HG03378 (cell line): Measurements from ENCODE around the gene NCK1.

Experiments used
- ATAC-seq: cut with Tn5 transposase; IDR thresholded peaks from one replicate; pipeline ENCODE4 v1.9.1; 2021; ENCODE audit warnings: mild to moderate bottlenecking, moderate library complexity; ENCODE audit not compliant: unreplicated experiment

NCK1 gene

DNA sequence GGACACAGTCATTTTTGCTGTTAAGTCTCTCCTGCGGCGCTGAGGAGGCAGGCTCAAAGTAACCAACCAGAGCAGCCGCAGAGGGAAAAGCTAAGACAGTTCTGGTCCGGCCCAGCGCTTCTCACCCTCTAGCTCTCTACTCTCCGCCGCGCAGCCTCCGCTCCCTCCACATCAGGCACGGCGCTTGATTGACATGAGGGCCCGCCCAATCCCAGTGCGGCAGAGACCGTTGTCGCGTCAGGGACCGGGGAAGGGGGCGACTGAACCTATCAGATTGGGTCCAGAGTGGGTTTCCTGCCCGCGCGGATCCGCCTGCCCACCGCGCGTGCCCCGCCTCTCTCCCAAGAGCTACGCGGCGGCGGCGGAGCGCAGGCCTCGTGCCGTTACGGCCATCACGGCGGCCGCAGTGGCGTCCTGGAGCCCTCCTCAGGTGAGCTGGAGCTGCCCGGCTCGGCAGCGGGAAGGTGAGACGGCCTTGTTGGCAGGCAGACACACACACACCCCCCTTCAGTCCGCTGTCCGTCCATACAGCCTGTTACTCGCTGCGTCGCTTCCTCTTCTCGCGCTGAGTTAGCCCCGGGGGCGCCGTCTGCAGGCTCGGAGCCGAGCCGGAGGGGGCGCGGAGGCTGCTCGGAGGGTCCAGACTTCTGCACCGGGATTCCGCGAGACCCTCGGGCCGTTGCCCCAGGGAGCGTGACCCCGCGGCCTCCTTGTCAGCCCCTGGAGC lies at the start of gene NCK1:
TSS of gene NCK1 (plus strand) at position 319 of the 727 bp plus-strand sequence. CDS start 65,794 bp downstream, outside the sequence.
- ATAC-seq: peak; percentile 97

DNA sequence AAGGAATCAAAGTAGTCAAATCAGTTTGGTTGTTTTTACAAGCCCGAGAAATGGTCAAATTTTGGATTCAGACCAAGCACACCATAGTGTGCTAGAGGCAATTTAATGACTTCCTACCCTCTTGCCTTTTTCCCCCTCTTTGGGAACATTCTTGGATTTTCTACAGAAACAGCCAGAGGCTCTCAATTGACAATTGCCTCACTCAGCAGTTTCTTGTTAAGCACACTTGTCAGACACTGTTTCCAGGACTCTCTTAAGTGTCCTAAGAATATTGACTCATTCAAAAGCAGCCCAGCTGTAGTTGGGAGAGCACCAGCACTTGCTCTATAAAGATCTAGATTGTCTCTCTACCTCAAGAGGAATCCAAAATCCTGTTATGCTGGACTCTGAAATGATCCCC lies 44.6 kb upstream of the NCK1 start:
- ATAC-seq: no peak

DNA sequence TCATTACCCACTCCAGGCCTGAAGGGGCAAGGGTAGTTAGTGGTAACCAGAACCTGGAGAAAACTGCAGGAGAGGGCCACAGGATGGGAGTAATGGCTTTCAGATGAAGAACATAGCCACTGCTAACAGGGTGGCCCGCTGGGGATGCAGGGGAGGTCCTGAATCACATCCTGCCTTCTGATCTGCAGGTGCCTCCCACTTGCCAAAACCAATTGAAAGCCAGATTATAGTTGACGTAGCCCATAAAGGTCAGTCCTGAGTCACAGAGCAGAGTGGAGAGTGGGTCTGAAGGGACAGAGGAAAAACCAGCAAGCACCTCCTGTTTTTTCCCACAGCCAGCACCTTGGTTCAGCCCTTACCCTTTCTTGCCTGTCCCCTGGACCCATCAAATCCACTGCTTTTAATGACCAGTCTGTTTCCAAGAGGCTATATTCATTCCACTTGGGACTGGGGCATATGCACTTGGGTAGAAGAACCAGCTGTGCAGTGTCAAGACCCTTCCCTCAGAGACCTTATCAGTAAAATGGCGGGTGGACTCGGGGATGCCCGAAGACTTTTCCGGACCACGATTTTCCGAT lies 43.7 kb upstream of the NCK1 start:
- no peak for ATAC-seq

DNA sequence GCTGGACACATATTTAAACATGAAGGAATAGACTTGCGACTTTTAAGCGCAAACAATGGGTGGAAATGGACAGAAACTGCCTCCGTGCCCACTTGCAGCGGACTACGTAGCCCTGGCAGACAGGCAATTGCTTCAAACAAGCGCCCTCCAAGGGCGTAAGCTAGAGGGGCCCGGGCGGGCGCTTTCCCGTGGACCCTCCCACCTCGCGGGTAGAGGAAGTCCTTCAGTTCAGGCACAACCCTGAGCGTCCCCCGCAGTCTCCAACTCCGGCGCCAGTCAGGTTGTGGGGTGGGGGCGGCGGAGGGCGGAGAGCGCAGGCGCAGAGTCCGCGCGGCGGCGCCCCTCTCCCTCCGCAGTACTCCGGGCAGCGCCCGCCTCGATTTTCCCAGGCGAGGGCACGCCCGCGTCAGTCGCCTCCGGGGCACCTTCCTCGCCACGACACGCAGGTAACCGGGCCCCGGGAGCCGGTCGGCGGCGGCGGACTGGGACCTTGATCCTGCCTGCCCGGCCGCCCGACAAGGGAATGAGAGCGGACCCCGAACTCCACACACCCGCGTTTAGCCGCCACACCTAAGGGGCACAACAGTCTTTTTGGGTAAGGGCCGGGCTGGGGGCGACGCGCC lies 43.1 kb upstream of the NCK1 start, which contains the start of gene SLC35G2:
TSS of gene SLC35G2 (plus strand) at position 358 of the 623 bp plus-strand sequence. CDS start 35,335 bp downstream, outside the sequence.
- no peak for ATAC-seq

DNA sequence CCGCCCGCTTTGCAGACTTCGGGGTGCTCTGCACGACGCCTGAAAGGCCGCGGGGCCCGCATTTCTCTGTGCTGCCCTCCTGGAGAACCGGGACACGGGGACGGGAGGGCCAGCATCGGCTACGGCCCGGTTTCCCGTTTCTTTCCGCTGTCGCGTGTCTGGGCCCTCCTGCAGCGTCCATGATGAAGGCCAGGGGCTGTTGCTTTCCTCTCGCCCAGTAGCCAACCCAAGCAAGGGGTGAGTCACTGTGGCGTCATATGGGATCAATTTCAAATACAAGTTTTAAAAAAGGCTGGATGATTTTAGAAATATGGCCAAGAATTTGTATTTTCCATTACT lies 42.6 kb upstream of the NCK1 start:
- no peak for ATAC-seq

DNA sequence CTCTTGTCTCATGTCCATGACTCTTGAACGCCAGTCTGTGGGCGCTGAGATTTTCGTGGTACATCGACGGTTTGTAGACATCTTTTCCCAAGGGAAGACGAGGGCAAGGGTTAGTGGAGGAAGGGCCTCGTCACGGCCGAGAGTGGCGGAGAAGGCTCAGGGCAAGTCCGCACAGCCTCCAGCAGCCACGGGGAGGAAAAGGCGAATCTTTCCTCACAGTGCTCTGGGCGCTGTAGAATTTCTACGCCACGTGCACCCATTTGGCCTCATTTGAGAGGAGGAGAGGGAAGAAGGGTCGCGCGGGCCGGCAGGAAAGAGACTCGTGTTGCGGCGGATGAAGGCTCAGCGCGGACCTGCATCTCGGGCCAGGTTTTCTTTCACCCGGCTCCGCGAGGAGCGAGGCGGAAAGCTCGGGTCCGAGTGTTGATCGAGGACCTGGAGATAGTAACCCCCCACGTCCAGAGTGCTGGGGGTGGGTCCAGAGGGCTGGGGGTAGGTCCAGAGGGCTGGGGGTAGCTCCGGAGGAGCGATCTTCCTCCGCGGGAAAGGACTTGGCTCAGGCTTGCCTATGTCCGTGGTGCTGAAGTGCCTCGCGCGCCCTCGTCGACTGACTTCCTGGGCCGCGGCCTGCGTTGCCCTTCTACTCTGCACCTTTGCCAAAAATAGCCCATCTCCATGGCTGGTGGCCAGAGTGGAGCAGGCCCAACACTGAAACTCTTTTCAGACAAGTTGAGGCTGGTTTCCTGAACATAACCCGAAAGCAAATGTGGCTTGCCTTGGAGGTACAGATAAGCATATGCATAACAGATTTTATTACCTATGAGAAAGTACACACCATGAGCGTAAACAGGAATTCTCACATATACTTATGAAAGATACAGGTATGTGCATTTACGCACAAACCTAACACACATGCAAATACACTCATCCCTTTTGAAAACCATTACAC lies 42.0 kb upstream of the NCK1 start:
- ATAC-seq: no peak

DNA sequence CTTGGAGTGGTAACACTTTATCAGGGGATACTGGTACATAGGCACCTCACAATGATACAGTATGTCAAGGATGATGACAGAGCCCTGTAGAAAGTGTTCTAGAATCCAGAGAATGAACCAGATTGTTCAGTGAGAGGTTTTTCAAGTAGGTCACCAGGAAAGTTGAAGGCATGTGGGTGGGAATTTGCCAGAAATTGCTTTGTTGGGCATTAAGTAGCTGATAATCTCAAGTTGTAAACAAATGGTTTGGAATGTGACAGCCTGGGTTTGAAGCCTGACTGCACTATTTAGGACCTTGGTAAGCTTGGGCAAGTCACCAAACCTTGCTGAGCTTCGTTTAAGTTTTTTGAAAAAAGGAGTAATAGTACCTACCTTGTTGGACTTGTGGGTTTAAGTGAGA lies 30.5 kb upstream of the NCK1 start:
- no peak for ATAC-seq

DNA sequence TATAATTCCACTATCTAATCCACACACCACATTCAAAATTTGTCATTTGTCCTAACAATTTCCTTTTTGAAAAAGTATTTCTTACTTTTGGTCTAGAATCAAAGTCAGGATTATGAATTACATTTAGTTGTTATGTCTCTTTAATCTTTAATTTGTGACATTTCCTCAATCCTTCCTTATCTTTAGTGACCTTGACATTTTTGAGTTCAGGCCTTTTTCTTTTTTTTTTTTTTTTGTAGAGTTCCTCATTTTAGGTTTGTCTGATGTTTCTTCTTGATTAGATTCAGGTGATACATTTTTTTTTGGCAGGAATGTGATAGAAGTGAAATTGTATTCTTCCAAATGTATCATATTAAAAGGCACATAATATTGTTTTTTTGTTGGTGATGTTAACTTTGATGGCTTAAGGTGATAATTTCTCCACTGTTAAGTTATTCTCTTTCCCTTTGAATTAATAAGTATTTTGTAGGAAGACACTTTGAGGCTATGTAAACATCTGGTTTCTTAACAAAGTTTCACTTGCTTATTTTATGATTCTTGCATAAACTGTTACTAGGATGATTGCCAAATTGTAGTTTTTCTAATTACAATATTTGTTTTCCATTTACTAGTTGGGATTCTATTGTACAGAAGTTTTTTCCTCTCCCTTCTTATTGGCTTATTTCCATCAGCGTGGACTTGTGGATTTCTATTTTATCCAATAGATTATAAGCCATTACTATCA lies 26.8 kb upstream of the NCK1 start:
- ATAC-seq: no peak

DNA sequence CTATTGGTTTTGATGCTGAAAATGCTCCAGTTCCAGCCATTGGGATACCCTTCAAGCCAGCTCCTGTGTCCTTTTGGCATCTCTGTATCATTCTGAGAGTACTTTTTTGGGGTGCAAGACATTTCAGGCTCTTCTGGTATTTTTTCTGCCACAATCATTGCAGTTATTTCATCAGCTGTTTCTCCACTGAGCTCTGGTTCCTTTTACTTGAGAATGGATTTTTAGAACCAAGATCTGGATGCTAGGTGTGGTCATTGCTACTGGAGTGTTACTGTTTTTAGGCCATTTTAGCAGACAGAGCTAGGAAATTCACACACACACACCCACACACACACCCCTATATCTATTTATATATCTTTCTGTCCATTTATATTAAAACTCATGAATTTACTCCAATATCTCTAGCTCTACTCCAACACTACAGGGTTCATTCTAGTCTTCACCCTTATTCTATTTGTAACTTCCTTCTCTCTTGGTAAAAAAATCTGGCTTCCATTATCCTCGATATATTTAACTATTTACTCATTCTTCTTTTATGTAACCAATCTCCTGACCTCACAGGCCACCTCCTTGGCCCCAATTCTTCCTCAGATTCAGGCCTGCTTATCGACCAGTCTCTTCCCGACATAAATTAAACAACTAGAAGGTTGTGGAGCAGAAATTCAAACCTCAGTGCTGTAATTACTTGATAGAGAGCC lies 26.0 kb upstream of the NCK1 start:
- no peak for ATAC-seq

DNA sequence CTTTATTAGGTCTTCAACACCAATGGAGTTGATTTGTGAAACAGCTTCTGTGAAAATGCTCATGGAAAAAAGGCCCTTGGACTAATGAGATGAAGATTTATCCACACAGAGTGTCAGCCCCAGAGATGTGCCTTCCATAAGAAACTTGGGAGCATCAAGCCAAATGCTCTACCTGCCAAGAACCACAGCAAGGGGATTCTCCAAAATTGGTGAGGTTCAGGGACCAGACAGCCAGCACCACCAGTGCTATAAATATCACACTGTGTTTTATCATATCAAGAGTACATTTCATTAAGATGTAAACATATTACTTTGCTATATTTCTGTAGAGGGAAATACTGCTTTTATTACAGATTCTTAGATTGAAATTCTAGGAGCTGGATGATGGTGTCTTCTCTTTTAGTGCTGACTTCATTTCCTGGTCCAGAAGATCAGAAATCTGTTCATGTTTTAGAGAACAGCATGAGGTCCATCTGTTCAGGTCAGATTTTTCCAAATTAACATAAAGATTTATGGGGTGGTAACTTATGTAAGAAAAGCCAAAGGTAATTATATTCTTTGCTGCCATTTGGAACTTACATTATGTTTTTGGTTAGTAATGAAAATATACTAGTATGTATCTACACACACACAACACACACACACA lies 25.4 kb upstream of the NCK1 start:
- ATAC-seq: no peak

DNA sequence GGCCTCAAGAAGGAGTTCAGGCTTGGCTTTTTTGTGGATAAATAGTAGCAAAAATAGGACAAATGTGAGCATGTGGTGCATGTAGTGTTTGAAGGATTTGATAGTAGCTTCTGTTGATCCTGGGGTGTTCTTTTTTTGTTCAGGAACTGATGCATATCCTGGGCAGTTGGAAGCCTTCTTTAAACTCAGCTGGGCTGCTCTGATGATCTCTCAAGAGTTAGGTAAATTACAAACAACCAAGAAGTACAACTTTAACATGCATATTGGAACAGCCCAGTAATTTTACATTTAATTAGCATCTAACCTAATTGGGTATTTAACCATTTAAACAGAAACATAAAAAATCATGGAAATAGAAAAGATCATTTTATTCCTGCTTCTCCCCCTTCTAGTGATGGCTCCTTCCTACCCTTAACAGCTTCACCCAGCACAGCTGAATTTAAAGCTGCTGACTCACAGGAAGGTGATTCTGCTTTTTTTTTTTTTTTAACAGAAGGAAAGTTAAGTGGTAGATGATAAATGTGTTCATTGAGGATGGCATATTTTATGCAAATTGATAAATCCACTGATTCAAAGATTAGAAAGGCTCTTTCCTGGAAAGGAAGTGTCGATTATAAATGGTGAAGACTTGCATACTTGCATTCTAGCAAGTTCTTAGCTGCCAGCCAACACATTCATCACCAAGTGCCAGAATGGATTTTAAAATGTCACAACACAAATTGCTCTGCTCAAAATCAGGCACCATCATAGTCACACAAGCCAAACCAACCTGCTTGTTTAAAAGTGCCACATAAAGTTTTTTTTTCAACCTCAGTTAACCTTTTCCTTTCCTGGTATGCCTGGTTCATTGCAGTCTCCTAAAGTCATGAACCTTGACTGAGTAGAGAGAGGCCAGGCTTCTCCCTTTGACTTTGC lies 23.1 kb upstream of the NCK1 start:
- ATAC-seq: no peak

DNA sequence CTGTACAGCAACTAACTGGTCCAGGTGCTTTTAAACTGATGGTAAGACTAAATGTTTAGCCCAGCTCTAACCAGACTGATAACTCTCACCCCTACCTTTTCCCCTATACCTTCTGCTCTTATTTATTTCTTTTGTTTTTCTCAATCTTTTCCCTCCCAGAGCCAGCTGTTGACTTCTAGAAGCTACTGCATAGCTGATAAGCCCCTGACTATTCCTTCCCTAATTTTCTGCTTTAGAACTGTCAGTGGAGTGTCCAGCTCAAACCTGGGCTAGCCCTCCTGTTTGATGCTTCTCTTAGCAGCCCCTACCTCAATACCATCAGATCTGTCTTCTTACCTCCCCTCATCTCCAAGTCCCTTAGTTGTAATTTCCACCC lies 22.5 kb upstream of the NCK1 start:
- ATAC-seq: no peak

DNA sequence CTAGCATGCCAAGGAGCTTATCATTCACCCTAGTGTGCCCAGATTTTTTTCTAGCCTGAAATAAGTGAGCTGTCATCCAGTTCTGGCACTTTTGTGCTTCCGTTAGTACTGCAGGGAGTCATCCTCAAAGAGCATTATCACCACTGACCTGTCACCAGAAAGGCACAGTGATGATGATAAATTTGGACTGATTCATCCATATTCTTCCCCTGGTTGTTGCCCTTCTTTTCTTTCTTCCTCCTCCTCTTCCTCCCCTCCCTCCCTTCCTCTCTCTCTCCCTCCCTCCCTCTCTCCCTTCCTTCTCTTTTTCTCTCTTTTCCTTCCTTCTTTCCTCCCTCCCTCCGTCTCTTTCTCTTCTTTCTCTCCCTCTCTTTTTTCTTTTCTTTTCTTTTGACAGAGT lies 21.8 kb upstream of the NCK1 start:
- ATAC-seq: no peak

DNA sequence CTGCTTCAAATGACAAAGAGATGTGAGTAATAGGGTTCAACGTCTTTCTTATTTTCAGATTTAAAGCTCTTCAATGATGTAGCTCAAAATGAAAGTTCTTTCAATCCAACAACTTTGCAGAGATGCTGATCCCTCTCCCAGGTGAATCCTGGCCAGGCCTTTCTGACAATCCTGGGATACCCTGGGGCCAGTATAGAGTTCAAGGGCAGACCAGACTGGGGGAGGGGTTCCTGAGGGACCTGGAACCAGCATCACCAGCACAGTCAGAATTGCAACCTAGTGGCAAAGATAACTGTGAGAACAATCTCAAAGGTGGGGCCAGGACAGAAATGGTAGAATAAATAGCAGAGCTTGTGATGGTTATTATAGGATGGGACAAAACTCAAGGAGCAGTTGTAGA lies 19.7 kb upstream of the NCK1 start:
- ATAC-seq: no peak

DNA sequence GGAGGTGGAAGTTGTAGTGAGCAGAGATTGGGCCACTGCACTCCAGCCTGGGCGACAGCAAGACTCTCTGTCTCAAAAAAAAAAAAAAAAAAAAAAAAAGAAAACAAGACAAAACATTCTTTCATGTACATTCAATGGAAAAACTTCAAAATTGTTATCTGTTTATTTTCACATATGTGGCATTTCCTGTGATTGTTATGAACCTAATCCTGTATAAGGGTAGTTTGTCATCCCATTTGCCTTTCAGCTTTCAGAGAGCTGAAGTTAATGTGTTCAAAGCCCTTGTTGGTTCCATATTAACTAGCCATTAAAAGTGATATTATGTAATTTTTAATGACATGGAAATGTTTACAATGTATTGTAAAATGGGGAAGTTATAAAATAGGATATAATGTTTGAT lies 17.3 kb upstream of the NCK1 start:
- no peak for ATAC-seq

DNA sequence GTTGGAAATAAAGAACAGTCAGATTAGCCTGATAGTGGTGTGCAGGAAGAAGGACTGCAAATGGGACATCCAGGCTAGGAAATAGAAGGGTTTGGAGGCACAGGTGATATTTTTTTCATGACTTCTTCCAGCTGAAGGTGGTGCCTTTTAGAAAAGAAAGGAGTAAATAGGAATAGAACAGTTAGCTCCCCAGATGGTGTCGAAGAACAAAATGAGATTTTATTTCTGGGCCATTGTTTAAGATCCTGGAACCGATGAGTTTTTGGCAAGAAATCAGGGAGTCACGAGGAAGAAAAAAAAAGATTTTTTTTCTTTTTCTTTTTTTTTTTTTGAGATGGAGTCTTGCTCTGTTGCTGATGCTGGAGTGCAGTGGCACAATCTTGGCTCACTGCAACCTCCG lies 9.8 kb upstream of the NCK1 start:
- no peak for ATAC-seq

DNA sequence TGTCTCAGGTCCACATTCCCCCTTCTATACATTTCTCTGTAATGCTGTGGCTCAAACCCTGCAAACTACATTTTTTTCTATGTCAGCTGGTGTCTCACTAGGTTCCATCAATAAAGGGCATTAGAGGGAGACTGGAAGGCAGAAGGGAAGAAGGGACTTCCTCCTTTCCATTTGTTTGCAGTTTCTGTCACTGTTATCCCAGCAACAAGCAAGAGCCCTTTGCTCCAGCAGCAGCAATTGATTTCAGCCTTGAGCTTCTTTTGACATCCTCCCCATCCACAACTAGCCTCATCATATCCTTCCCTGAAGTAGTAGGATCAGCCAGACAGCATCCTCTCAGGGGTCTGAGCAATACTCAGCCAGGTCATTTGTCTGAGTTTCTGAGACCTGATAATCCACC lies 5.3 kb upstream of the NCK1 start:
- no peak for ATAC-seq

DNA sequence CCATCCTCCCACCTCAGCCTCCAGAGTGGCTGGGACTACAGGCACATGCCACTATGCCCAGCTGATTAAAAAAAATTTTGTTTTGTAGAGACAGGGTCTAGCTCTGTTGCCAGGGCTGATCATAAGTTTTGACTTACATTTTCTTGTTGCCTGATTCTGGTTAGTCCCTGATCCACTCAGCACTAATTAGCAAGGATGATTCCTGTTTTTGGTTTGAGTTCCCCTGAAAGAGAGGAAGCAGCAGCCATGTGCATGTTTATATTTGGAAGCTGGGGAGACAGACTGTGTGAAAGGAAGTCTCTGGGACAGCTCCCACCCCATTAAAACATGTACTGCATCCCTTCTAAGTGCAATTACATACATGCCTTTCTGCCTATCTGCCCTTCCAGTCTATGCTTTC lies 3.6 kb upstream of the NCK1 start:
- ATAC-seq: no peak

DNA sequence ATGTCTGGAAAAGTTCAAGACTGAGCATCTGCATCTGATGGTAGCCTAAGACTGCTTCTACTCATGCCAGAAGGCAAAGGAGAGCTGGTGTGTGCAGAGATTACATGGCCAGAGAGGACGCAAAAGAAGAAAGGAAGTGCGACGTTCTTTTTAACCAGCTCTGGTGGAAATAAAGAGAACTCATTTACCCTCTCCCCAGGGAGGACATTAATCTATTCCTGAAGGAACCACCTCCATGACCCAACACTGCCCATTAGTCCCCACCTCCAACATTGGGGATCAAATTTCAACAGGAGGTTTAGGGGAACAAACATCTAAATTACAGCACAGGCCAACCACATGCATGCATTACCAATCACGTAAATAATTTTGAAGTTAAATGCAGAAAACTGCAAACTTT lies 1.5 kb upstream of the NCK1 start:
- ATAC-seq: no peak
